ENCODE data around the gene CEP170B.

Gene CEP170B

DNA sequence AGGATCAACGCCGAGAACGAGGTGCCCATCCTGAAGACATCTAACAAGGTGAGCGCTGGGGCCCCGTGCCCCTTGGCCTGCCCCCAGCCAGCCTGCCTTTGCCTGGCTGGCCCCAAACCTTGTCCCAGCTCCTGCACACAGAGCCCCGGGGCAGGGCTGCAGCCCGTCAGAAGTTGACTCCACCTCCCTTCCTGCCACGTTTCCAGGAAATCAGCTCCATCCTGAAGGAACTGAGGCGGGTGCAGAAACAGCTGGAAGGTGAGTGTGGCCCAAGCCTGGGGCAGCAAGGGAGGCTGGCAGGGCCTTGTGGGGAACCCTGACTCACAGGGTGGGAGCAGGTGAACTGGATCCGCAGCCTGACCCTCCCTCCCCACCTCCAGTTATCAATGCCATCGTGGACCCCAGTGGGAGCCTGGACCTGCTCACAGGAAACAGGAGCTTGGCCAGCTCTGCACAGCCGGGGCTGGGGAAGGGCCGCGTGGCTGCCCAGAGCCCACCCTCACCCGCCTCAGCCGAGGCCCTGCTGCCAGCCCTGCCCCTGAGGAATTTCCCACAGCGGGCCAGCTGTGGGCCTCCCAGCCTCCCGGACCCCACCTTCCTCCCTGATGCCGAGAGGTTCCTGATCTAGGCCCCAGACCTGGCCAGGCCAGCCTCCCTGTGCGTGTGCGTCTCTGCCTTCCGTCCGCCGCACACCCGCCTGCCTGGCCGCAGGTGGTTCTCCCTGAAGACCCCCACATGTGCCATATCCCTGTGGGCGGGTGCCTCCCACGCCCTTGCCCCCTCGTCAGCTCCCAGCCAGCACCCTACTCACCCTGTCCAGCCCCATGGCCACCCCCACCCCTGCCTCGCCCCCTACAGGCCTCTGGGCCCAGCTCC lies 29.5 kb downstream of the CEP170B start:
- no peak overlapping the region for H3K4me3 ChIP-seq (ENCODE audit: control insufficient read depth, low read depth, low read length)
- DNase-seq (ENCODE audit: low read depth) = no peak
- TF ChIP-seq, protein P1, sequence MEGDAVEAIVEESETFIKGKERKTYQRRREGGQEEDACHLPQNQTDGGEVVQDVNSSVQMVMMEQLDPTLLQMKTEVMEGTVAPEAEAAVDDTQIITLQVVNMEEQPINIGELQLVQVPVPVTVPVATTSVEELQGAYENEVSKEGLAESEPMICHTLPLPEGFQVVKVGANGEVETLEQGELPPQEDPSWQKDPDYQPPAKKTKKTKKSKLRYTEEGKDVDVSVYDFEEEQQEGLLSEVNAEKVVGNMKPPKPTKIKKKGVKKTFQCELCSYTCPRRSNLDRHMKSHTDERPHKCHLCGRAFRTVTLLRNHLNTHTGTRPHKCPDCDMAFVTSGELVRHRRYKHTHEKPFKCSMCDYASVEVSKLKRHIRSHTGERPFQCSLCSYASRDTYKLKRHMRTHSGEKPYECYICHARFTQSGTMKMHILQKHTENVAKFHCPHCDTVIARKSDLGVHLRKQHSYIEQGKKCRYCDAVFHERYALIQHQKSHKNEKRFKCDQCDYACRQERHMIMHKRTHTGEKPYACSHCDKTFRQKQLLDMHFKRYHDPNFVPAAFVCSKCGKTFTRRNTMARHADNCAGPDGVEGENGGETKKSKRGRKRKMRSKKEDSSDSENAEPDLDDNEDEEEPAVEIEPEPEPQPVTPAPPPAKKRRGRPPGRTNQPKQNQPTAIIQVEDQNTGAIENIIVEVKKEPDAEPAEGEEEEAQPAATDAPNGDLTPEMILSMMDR (conservative IDR thresholded peaks at IDR 0.05; ENCODE audit: control insufficient read depth, insufficient read depth, low read depth, low read length) = no peak

DNA sequence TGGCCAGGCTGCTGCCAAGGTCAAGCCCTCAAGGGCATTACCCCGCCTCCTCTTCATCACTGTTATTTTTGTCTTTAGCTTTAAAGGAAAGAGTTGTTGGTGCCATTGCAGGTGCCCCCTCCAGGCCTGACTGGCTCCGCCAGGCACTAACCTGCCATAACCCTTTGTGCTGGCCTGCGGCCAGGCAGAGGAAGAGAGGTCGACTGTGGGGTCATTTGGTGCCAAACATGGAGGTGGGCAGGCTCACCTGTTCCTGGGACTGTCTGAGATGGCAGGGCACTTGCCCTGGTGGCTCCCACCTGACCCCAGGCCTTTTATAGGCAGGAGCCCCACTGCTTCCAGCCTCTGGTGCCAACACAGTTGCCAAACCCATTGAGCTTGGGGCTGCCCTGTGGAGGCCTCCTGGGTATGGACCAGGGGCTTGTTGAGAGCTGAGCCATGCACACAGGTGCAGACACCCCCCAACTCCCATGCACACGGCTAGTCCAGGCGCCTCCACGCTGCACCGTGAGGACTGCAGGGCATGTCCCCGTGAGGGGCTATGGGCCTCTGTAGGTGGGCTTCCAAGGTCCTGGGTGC lies 30.2 kb downstream of the CEP170B start:
- TF ChIP-seq, protein P1 (conservative IDR thresholded peaks at IDR 0.05; ENCODE audit: control insufficient read depth, insufficient read depth, low read depth, low read length) = no peak
- no peak overlapping the region for H3K4me3 ChIP-seq (ENCODE audit: control insufficient read depth, low read depth, low read length)
- no peak for DNase-seq (ENCODE audit: low read depth)

DNA sequence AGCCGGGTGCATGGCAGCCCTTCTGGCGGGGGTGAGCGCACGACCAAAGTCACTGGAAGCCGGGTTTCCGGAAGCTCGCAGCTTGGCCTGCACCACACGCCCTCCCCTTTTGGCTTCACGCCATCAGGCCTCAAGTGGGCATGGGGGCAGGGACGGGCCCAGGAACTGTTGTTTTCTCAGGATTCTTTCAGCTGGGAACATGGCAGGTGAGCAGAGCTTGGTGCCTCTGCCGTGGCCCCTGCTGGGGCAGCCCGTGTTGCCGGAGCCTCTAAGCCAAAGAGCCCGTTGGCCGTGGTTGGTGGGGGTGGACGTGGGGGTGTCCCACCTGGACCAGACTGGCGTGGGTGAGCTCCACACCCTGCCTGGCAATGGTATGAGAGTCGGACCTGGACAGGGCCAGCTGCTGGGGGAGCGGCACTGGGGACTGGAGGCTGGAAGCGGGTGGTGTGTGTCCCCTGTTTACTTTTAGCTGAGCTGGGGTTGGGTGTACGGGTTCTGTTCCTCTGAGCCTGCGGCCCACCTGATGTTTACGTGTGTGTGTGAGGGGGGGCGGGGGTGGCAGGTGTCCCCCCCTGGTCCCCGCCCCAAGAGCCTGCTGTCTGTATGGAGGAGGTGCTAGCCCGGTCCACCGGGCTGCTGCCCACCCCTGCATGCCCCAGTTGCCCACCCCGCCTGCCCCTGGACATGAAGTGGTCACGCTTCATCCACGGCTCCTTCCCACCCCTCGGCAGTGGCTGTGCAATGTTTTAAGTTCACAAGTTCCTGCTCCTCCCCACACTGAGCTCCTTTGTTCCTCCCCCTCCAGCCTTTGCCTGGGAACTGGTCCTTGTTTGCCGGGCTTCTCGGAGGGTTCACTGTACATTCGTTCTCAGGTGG lies 31.0 kb downstream of the CEP170B start:
- TF ChIP-seq, protein P1 (conservative IDR thresholded peaks at IDR 0.05; ENCODE audit: control insufficient read depth, insufficient read depth, low read depth, low read length) = no peak
- DNase-seq (ENCODE audit: low read depth) = no peak
- no peak overlapping the region for H3K4me3 ChIP-seq (ENCODE audit: control insufficient read depth, low read depth, low read length)

DNA sequence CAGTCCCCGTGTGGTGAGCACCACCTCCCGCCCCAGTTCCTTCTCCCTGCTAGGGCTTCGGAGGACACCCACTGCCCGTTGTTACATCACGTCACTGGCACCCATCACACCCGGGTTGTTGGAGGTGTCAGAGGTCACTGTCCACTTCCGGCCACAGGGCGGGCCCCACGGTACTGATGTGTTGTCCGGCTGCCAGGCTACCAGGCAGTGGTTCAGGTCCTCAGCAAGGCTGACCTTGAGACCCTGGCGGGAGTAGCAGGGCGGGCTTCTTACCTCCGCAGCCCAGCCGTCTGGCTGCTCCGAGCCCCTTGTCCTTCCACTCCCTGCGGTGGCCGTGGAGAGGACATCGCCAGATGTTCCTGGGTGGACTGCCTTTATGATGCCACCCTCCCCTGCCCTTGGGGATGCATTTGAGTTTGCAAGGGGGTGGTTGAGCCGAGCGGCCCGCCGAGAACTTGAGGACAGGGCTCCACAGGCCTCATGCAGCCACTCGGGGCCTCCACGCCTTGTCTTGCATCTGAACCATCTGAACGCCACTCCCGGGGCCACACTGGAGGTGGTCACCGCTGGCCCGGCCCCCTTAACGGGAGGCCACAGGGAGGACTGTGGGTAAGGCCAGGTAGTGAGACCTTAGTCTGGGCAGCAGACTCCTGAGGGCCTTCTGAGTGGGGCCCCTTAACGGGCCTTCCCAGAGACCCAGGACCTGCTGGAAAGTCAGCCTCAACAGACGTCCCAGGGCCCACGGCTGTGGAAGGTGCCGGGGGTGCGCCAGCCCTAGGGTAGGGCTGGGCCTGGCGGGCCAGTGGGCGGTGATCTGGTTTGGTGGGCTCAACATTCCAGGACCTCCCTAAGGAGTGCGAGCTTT lies 32.5 kb downstream of the CEP170B start:
- DNase-seq (ENCODE audit: low read depth) = no peak
- H3K4me3 ChIP-seq (ENCODE audit: control insufficient read depth, low read depth, low read length) = no peak overlapping the region
- TF ChIP-seq, protein P1 (conservative IDR thresholded peaks at IDR 0.05; ENCODE audit: control insufficient read depth, insufficient read depth, low read depth, low read length) = no peak

DNA sequence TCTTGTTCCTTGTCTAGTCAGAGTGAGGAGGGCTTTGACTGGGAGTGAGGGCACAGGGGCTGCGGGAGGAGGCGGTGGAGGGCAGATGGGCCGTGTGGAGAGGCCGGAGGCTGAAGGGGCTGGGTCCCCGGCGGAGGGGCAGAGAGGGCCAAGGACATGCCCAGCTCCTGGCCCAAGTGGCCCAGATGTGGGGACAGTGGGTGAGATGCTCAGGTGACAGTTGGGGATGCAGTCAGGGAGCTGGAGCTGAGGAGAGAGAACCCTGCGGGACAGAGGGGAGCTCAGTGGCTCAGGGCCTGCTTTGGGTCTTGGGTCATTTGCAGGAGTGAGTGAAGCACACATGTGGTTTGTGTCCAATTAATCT lies 33.1 kb downstream of the CEP170B start:
- DNase-seq (ENCODE audit: low read depth) = no peak
- TF ChIP-seq, protein P1 (conservative IDR thresholded peaks at IDR 0.05; ENCODE audit: control insufficient read depth, insufficient read depth, low read depth, low read length) = no peak

More for the DNA sequence above, 33.1 kb downstream of the CEP170B start:
- no peak overlapping the region for H3K4me3 ChIP-seq (ENCODE audit: control insufficient read depth, low read depth, low read length)

Measured in fibroblast of mammary gland (primary cell).